GM13977 (cell line): Measurements from ENCODE around the gene MICOS13.

ENCODE experiments used
- DNase-seq: peaks from one replicate; pipeline ENCODE4 v3.0.0; 2012; ENCODE audit warnings: low spot score
- CTCF ChIP-seq: IDR thresholded peaks from 2 replicates; pipeline ENCODE4 v1.5.1; 2012; ENCODE audit warnings: mild to moderate bottlenecking, control low read depth; ENCODE audit not compliant: insufficient read depth; ENCODE audit errors: extremely low read depth, missing control alignments
- in situ Hi-C: fragments of 300-500 bp; cut with MboI; formaldehyde crosslinking; loops from one replicate; pipeline ENCODE4 v1.12.0; 2022; ENCODE audit warnings: low sequenced_read_pairs, low pct_unique_long_range_greater_than_20kb, mixed read lengths, inconsistent platforms; ENCODE audit not compliant: unreplicated experiment

The MICOS13 gene

DNA sequence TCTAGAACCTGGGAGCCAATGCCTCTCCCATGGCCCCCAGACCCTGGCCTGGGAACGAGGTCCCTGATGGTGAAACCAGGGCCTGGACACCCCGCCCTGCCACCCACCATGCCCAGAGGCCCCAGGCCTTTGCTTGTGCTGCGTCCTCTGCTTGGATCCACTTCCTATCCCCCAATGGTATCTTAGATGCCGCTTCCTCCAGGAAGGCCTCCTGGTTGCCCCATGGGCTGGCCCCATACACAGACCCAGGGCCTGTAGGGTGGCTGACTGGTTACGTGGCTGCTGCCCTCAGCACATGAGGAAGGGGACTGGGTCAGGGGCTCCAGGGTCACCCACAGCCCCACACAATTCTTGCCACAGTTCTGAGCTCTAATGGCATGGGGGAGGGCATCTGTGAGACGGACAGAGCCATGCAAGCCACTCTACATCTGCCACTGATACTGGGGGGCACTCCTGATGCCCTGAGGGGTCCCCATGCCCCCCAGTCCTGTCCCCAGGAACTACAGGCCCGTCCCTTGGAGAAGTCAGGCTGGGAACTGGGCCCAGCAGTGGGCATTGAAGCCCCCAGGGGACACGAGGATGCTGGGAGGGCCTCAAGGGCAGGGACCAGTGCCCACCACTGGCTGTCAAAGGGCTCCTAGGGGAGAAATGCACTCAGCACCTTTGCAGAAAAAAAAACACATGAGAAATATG is 14.8 kb upstream of the MICOS13 start:
- in situ Hi-C loops: no loop called here
- no peak for TF ChIP-seq CTCF
- no peak for DNase-seq

- in situ Hi-C loops: no loop called here
- no peak for DNase-seq
- TF ChIP-seq CTCF: no peak
Observed at GRCh38 chr19:5694167-5694955, 14.0 kb upstream of the MICOS13 start.

- no peak for TF ChIP-seq CTCF
- in situ Hi-C loops: no loop called here
- no peak for DNase-seq
Observed at GRCh38 chr19:5693195-5694166, 13.2 kb upstream of the MICOS13 start.

- DNase-seq: no peak
- in situ Hi-C loops: no loop called here
- TF ChIP-seq CTCF: no peak
Observed at GRCh38 chr19:5692723-5693194, 12.4 kb upstream of the MICOS13 start.

- in situ Hi-C loops: no loop called here
- TF ChIP-seq CTCF: no peak
- no peak for DNase-seq
Observed at GRCh38 chr19:5691822-5692722, 11.8 kb upstream of the MICOS13 start.
